ENCODE results near the gene USP33. TPM values are rescaled to one million over a fixed set of nuclear protein-coding genes. Genes with fewer than 3 reads are reported as not detected.

Gene USP33
- total and polyA plus RNA-seq, 2 of the 8 experiments (the other 6 are each of a cell fraction or from before 2014, with no cell fraction given): 20.0 to 55.5 TPM

DNA sequence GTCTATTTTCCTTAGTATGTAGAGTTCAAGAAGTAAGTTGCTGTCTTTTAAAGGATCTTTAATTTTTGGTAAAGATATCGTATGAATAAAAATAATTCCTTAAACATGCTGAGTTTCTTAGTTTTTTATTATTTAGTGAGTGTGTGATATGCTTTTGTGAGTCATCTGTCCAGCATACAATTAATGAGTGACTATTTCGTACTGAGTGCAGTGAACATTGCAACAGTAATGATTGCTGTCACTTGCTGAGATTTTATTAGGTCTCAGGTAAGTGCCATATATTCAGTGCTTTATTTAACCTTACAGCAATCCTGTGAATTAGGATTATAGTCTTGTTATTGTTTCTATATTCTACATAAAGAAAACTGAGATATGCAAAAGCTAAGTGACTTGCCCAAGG is 42.4 kb upstream of the USP33 start:
- Histone ChIP-seq H2BK15ac (ENCODE audit: low read length) (no peak overlapping the region), H3K4me3 (ENCODE audit: extremely low read depth in 1 of 4, insufficient read depth in 2 of 4, low read depth in 3 of 4, low read length in 4 of 4) (no peak overlapping the region), H2BK12ac (ENCODE audit: low read depth, low read length) (no peak overlapping the region), H3K23me2 (ENCODE audit: low read depth, low read length) (no peaks in the 10 kb centered on the region), H2AK5ac (ENCODE audit: low read depth, low read length) (no peak overlapping the region), H2AFZ (ENCODE audit: low read length) (no peak overlapping the region), H4K20me1 (replicated peaks in 1 of 2; ENCODE audit: control insufficient read depth in 1 of 2, insufficient read depth in 2 of 2, low read length in 2 of 2) (peaks cover 0 to 2% of the 10 kb centered on the region in 2 experiments), H3K27ac (ENCODE audit: low read depth, low read length) (no peak overlapping the region), H3K18ac (ENCODE audit: extremely low read depth, low read length) (no peak overlapping the region), H3K9ac (replicated peaks in 1 of 4; ENCODE audit: extremely low read depth in 1 of 4, low read depth in 3 of 4, low read length in 3 of 4) (no peak overlapping the region), H2BK20ac (ENCODE audit: low read length) (no peak overlapping the region), H4K91ac (replicated peaks; ENCODE audit: insufficient read length, low read length) (no peak overlapping the region), H3K56ac (replicated peaks; ENCODE audit: insufficient read length, low read depth, low read length) (no peak overlapping the region), H3K27me3 (replicated peaks in 1 of 4; ENCODE audit: control insufficient read depth in 3 of 4, extremely low read depth in 1 of 4, insufficient read depth in 3 of 4, low read length in 3 of 4) (no peaks in the 10 kb centered on the region), H3K23ac (ENCODE audit: insufficient read length) (no peak overlapping the region), H3K36me3 (ENCODE audit: control insufficient read depth in 2 of 4, insufficient read depth in 4 of 4, low read length in 3 of 4) (no peaks in the 10 kb centered on the region; a peak in 2 of 8 replicates), H3K14ac (ENCODE audit: insufficient read length) (no peak overlapping the region), H3K79me1 (ENCODE audit: low read depth, low read length) (no peaks in the 10 kb centered on the region), H3K4me1 (replicated peaks in 1 of 4; ENCODE audit: control insufficient read depth in 3 of 4, insufficient read depth in 4 of 4, low read length in 3 of 4) (no peaks in the 10 kb centered on the region), H4K8ac (ENCODE audit: extremely low read depth, insufficient read depth, low read length) (no peak overlapping the region), H4K5ac (ENCODE audit: insufficient read length, low read depth, low read length) (no peak overlapping the region), H3K4ac (replicated peaks; ENCODE audit: insufficient read length, low read depth, low read length) (no peak overlapping the region), H3K4me2 (ENCODE audit: insufficient read depth in 1 of 2, low read depth in 2 of 2, low read length in 2 of 2) (no peak overlapping the region), H2BK120ac (replicated peaks; ENCODE audit: low read depth, low read length) (no peak overlapping the region), H3K79me2 (ENCODE audit: control insufficient read depth in 1 of 2, insufficient read depth in 2 of 2, low read length in 2 of 2) (no peaks in the 10 kb centered on the region), H3K9me3 (ENCODE audit: insufficient read depth in 2 of 2, low read depth in 1 of 2, low read length in 1 of 2) (no peaks in the 10 kb centered on the region), H2BK5ac (ENCODE audit: low read depth, low read length) (no peak overlapping the region)
- no peak for DNase-seq (ENCODE audit: low read depth in 1 of 2, low spot score in 2 of 2)
- 83% methylated on average over 2 of the region's 2 CpGs; no CpG with 5 or more reads in 1 of the 2 experiments for WGBS, 2 experiments (ENCODE audit: extremely low coverage in 1 of 2, insufficient coverage in 1 of 2, insufficient read length in 1 of 2, insufficient replicate concordance in 2 of 2, low coverage in 1 of 2, low lambda C conversion rate in 2 of 2, missing lambda C conversion rate in 1 of 2)
- FAIRE-seq: no peak
- ChIA-PET CTCF (ENCODE audit: partially characterized antibody) (no interaction called here), POLR2A (ENCODE audit: partially characterized antibody) (no interaction called here)
- no peak for TF ChIP-seq SUZ12 (IDR thresholded peaks at IDR 0.05; ENCODE audit: low read length)
- TF ChIP-seq CHD2 (IDR thresholded peaks at IDR 0.05; ENCODE audit: low read length): no peak
- TF ChIP-seq, protein P1, sequence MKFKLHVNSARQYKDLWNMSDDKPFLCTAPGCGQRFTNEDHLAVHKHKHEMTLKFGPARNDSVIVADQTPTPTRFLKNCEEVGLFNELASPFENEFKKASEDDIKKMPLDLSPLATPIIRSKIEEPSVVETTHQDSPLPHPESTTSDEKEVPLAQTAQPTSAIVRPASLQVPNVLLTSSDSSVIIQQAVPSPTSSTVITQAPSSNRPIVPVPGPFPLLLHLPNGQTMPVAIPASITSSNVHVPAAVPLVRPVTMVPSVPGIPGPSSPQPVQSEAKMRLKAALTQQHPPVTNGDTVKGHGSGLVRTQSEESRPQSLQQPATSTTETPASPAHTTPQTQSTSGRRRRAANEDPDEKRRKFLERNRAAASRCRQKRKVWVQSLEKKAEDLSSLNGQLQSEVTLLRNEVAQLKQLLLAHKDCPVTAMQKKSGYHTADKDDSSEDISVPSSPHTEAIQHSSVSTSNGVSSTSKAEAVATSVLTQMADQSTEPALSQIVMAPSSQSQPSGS (IDR thresholded peaks at IDR 0.05; ENCODE audit: low read length): no peak
- no peak for TF ChIP-seq BRCA1 (IDR thresholded peaks at IDR 0.05; ENCODE audit: low read depth, low read length)
- no peak for TF ChIP-seq RNF2 (IDR thresholded peaks at IDR 0.05; ENCODE audit: borderline replicate concordance, low read depth, low read length, missing control alignments, poor library complexity, severe bottlenecking)
- TF ChIP-seq HDAC2 (IDR thresholded peaks at IDR 0.05; ENCODE audit: borderline replicate concordance in 1 of 2, low read depth in 2 of 2, low read length in 2 of 2): no peak
- no peak for TF ChIP-seq TAF1 (IDR thresholded peaks at IDR 0.05; ENCODE audit: low read depth, low read length)
- TF ChIP-seq BCL11A (IDR thresholded peaks at IDR 0.05; ENCODE audit: low read depth in 2 of 2, low read length in 2 of 2): no peak

Data from H1 (cell line).